ENCODE measurements around the gene PDGFA. TPM values are rescaled to one million over a fixed set of nuclear protein-coding genes. Genes with fewer than 3 reads are reported as not detected.

Gene PDGFA
- total and polyA plus RNA-seq, 8 donors: 11.1 to 93.0 (median 41.8) TPM

GRCh38 chr7:549891-550625, 30.4 kb upstream of the PDGFA start:
- WGBS, 5 donors: 92 to 95% (median 94%) methylated on average over 20 to 31 of the region's 31 CpGs
- DNase-seq: no peak

GRCh38 chr7:549066-549890, 29.6 kb upstream of the PDGFA start:
- no peak for DNase-seq
- peaks cover 0 to 13% (median 3%) of the 10 kb centered on the region in 4 donors for H3K4me1 ChIP-seq
- peaks cover 0 to 10% (median 4%) of the 10 kb centered on the region in 3 donors for H3K27me3 ChIP-seq
- WGBS, 5 donors: 81 to 90% (median 89%) methylated on average over 16 to 43 of the region's 43 CpGs
- no peak for TF ChIP-seq POLR2AphosphoS5 (IDR thresholded peaks at IDR 0.05)
- no peak for TF ChIP-seq EP300 (IDR thresholded peaks at IDR 0.05)
- TF ChIP-seq CTCF (IDR thresholded peaks at IDR 0.05): no peak
- no peak for TF ChIP-seq POLR2A (IDR thresholded peaks at IDR 0.05)
- no peak overlapping the region for H3K4me3 ChIP-seq
- H3K9me3 ChIP-seq: no peaks in the 10 kb centered on the region
- no peak overlapping the region for H3K27ac ChIP-seq
- intact Hi-C loops (cut with DNase I; ENCODE audit: low total_unique reads): no loop called here
- peaks cover 0 to 21% (median 7%) of the 10 kb centered on the region in 4 donors for H3K36me3 ChIP-seq

More at GRCh38 chr7:549891-550625, 30.4 kb upstream of the PDGFA start:
- TF ChIP-seq EP300 (IDR thresholded peaks at IDR 0.05): no peak
- TF ChIP-seq POLR2A (IDR thresholded peaks at IDR 0.05): no peak
- no peak for TF ChIP-seq POLR2AphosphoS5 (IDR thresholded peaks at IDR 0.05)
- no peak for TF ChIP-seq CTCF (IDR thresholded peaks at IDR 0.05)
- H3K4me1 ChIP-seq: peaks cover 0 to 13% (median 3%) of the 10 kb centered on the region in 4 donors
- H3K4me3 ChIP-seq: no peak overlapping the region
- peaks cover 0 to 21% (median 7%) of the 10 kb centered on the region in 4 donors for H3K36me3 ChIP-seq
- intact Hi-C loops (cut with DNase I; ENCODE audit: low total_unique reads): no loop called here
- H3K9me3 ChIP-seq: no peaks in the 10 kb centered on the region
- no peak overlapping the region for H3K27ac ChIP-seq
- peaks cover 0 to 10% (median 4%) of the 10 kb centered on the region in 3 donors for H3K27me3 ChIP-seq

GRCh38 chr7:548401-548800, 28.8 kb upstream of the PDGFA start:
- Histone ChIP-seq H3K36me3 (peaks cover 0 to 21% (median 7%) of the 10 kb centered on the region in 4 donors), H3K4me1 (peaks cover 0 to 9% (median under 1%) of the 10 kb centered on the region in 4 donors), H3K27ac (no peak overlapping the region), H3K9me3 (no peaks in the 10 kb centered on the region), H3K4me3 (no peak overlapping the region), H3K27me3 (peaks cover 0 to 10% (median 4%) of the 10 kb centered on the region in 3 donors)
- DNase-seq: no peak
- no peak for TF ChIP-seq POLR2AphosphoS5 (IDR thresholded peaks at IDR 0.05)
- no peak for TF ChIP-seq CTCF (IDR thresholded peaks at IDR 0.05)
- TF ChIP-seq POLR2A (IDR thresholded peaks at IDR 0.05): no peak
- no peak for TF ChIP-seq EP300 (IDR thresholded peaks at IDR 0.05)
- WGBS, 5 donors: 83 to 96% (median 94%) methylated on average over 10 to 11 of the region's 11 CpGs
- intact Hi-C loops (cut with DNase I; ENCODE audit: low total_unique reads): no loop called here

- Histone ChIP-seq H3K27me3 (no peaks in the 10 kb centered on the region), H3K4me3 (no peak overlapping the region), H3K9me3 (peaks cover 0 to 7% (median 2%) of the 10 kb centered on the region in 4 donors), H3K36me3 (peaks cover 0 to 15% (median 7%) of the 10 kb centered on the region in 4 donors), H3K4me1 (peaks cover 0 to 15% (median 0%) of the 10 kb centered on the region in 4 donors), H3K27ac (no peak overlapping the region)
- 88 to 94% (median 90%) methylated on average over 16 of the region's 16 CpGs for WGBS, 5 donors
- TF ChIP-seq POLR2AphosphoS5 (IDR thresholded peaks at IDR 0.05): no peak
- TF ChIP-seq CTCF (IDR thresholded peaks at IDR 0.05): no peak
- no peak for TF ChIP-seq EP300 (IDR thresholded peaks at IDR 0.05)
- TF ChIP-seq POLR2A (IDR thresholded peaks at IDR 0.05): no peak
- no peak for DNase-seq
- intact Hi-C loops (cut with DNase I; ENCODE audit: low total_unique reads): no loop called here
These were observed 25.8 kb upstream of the PDGFA start for GRCh38 chr7:545470-545869.
